DOHH2 (cell line): Measurements from ENCODE around the gene ZNF860.

ENCODE experiments used
- CTCF ChIP-seq: fragments of 200-600 bp; sonication (generic); IDR thresholded peaks from one replicate; pipeline ENCODE4 v1.5.1; 2014; ENCODE audit warnings: antibody characterized with exemption, mild to moderate bottlenecking, low read depth, low read length; ENCODE audit not compliant: poor library complexity, severe bottlenecking
- EZH2phosphoT487 ChIP-seq: fragments of 200-600 bp; sonication (generic); IDR thresholded peaks from 2 replicates; pipeline ENCODE4 v1.6.1; 2017; ENCODE audit warnings: borderline replicate concordance, mild to moderate bottlenecking, antibody characterized with exemption, low read length, moderate library complexity, mixed read lengths

GRCh38 chr3:31984321-31984720 lies 2.8 kb downstream of the ZNF860 start:
- TF ChIP-seq CTCF = no peak
- TF ChIP-seq EZH2phosphoT487 = no peak
